Measurements from ENCODE around the gene PNP. TPM values are rescaled to one million over a fixed set of nuclear protein-coding genes. Genes with fewer than 3 reads are reported as not detected.

The PNP gene
- total RNA-seq, 1 experiment from 2014 or later = 87.5 TPM

GRCh38 chr14:20436363-20436755 is 32.8 kb upstream of the PNP start:
- H3K9ac ChIP-seq (ENCODE audit: extremely low read depth, insufficient read length, low read length) = no peak overlapping the region
- no peaks in the 10 kb centered on the region; the same call in 1 of the 2 replicates for H3K79me2 ChIP-seq (ENCODE audit: insufficient read depth, low read length)
- no peaks in the 10 kb centered on the region for H3K4me1 ChIP-seq (ENCODE audit: insufficient read depth, low read length)
- no peaks in the 10 kb centered on the region for H3K27me3 ChIP-seq (ENCODE audit: insufficient read depth, low read length)
- H2BK20ac ChIP-seq (ENCODE audit: low read depth, low read length, poor library complexity, severe bottlenecking) = no peak overlapping the region
- H2BK5ac ChIP-seq (ENCODE audit: insufficient read length, low read length) = no peak overlapping the region
- no peak overlapping the region for H3K56ac ChIP-seq (ENCODE audit: insufficient read length, low read depth, low read length)
- TF ChIP-seq, protein P1, sequence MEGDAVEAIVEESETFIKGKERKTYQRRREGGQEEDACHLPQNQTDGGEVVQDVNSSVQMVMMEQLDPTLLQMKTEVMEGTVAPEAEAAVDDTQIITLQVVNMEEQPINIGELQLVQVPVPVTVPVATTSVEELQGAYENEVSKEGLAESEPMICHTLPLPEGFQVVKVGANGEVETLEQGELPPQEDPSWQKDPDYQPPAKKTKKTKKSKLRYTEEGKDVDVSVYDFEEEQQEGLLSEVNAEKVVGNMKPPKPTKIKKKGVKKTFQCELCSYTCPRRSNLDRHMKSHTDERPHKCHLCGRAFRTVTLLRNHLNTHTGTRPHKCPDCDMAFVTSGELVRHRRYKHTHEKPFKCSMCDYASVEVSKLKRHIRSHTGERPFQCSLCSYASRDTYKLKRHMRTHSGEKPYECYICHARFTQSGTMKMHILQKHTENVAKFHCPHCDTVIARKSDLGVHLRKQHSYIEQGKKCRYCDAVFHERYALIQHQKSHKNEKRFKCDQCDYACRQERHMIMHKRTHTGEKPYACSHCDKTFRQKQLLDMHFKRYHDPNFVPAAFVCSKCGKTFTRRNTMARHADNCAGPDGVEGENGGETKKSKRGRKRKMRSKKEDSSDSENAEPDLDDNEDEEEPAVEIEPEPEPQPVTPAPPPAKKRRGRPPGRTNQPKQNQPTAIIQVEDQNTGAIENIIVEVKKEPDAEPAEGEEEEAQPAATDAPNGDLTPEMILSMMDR (conservative IDR thresholded peaks at IDR 0.05) = no peak
- no peak overlapping the region for H2BK120ac ChIP-seq (ENCODE audit: low read depth, low read length, poor library complexity, severe bottlenecking)
- H3K27ac ChIP-seq (ENCODE audit: insufficient read length, low read depth, low read length) = no peak overlapping the region
- H3T11ph ChIP-seq (ENCODE audit: low read length) = no peak overlapping the region
- no peak overlapping the region for H3K23ac ChIP-seq (ENCODE audit: insufficient read length, low read depth, low read length)
- 0 out of 2 replicates have a peak, but pooled peaks cover 1% of the 10 kb centered on the region for H3K27me3 Mint-ChIP-seq (ENCODE audit: low read depth)
- no peak for DNase-seq
- no CpG with 5 or more reads among the region's 4 CpGs for WGBS (ENCODE audit: extremely low coverage, insufficient read length, low lambda C conversion rate)
- no peaks in the 10 kb centered on the region for H4K20me1 ChIP-seq (ENCODE audit: control insufficient read depth, insufficient read depth, insufficient read length)
- no peak overlapping the region for H2AK5ac ChIP-seq (ENCODE audit: insufficient read length, low read length)
- H3K4me2 ChIP-seq (ENCODE audit: insufficient read depth, insufficient read length, low read length) = no peak overlapping the region
- H3K23me2 ChIP-seq (ENCODE audit: insufficient read length, low read depth, low read length, poor library complexity, severe bottlenecking) = no peaks in the 10 kb centered on the region
- no peak overlapping the region for H2AFZ ChIP-seq (ENCODE audit: low read length)
- no peak overlapping the region for H2BK12ac ChIP-seq (ENCODE audit: insufficient read length, low read depth, low read length)
- H4K91ac ChIP-seq (ENCODE audit: insufficient read length, low read depth, low read length) = no peak overlapping the region
- H3K4ac ChIP-seq (ENCODE audit: low read depth, low read length) = no peak overlapping the region
- no peaks in the 10 kb centered on the region for H3K79me1 ChIP-seq (ENCODE audit: insufficient read depth, low read depth, low read length, poor library complexity, severe bottlenecking)
- no peaks in the 10 kb centered on the region for H3K36me3 Mint-ChIP-seq (ENCODE audit: insufficient read depth in 1 of 3, low read depth in 3 of 3)
- H3K9me3 ChIP-seq (ENCODE audit: control insufficient read depth, low read depth, low read length) = no peaks in the 10 kb centered on the region
- H4K8ac ChIP-seq (replicated peaks; ENCODE audit: insufficient read length, low read depth, low read length) = no peak overlapping the region
- H3K27ac Mint-ChIP-seq = no peak overlapping the region
- no peak overlapping the region for H3K18ac ChIP-seq (ENCODE audit: insufficient read length, low read depth, low read length)
- no peak overlapping the region for H3K4me3 Mint-ChIP-seq
- no peaks in the 10 kb centered on the region for H3K9me3 Mint-ChIP-seq
- H3K14ac ChIP-seq (ENCODE audit: insufficient read depth, low read length) = no peak overlapping the region
- H2BK15ac ChIP-seq (ENCODE audit: low read depth, low read length) = no peak overlapping the region
- peaks cover 25 to 29% of the 10 kb centered on the region in 2 experiments for H3K4me1 Mint-ChIP-seq
- H4K5ac ChIP-seq (ENCODE audit: insufficient read length, low read depth, low read length) = no peak overlapping the region

Data from H9 (cell line).